GM19239 (cell line): ENCODE results near the gene PIK3CB.
"Not testable (repeated sequence)": the region's sequence is repeated elsewhere in the genome, so short reads cannot be mapped to it uniquely, and the experiment has no call there.

Experiments used
- DNase-seq: peaks from one replicate; pipeline ENCODE4 v3.0.0; 2011; ENCODE audit warnings: low spot score; ENCODE audit not compliant: insufficient read length
- FAIRE-seq: peaks from 2 replicates; lab custom pipeline; 2011; peaks lifted over from hg19 to GRCh38; lab: Jason Lieb, UNC

PIK3CB gene

DNA sequence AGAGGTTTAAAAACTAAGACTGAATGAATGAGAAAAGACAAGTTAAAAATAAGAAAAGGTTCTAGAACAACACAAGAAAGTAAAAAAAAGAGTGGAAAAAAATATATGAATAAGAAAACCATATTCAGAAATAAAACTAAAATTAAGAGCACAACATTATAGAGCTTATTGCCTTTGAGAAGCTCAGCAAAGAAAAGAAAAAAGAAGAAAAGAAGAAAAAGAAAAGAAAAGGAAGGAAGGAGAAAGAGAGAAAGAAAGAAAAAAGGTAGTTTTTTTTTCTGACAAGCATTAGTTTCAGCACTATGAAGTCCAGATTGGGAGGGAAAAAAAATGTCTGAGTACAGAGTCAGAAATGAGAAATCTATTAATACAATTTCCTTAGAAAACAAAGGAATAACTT is 144.7 kb downstream of the PIK3CB start:
- no peak for FAIRE-seq
- no peak for DNase-seq

DNA sequence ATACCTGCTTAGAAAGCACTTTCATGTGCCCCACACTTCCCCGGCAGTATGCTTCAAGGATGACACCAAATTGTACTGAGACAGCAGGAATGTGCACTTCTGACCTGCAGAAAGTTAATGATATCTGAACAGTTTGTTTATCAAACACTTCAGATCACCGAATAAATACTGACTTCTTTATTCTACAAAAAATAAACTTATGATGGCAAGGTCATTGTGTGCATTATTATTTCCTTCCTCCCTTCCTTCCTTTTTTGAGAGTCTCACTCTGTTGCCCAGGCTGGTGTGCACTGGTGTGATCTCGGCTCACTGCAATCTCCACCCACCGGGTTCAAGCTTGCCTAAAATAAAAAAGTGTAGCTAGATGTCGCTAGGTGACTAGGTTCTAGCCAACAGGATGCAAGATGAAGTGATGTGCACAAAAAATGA is 145.8 kb downstream of the PIK3CB start:
- peak; percentile 47 for FAIRE-seq
- DNase-seq, result no peak

DNA sequence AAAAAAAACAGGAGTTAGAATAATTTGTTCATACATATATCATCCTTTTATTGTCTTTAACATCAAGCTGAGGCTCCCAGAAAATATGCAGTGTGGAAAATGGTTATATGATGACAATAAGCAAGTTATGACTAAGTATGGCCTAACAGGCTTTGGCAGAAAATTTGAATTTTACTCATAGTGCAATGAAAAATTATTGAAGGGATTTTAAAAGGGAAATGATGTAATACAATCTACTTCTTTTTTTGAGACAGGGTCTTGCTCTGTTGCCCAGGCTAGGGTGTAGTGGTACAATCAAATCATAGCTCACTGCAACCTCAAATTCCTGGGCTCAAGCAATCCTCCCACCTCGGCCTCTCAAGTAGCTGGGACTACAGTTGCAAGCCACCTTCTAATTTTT is 147.5 kb downstream of the PIK3CB start:
- FAIRE-seq, result no peak

DNA sequence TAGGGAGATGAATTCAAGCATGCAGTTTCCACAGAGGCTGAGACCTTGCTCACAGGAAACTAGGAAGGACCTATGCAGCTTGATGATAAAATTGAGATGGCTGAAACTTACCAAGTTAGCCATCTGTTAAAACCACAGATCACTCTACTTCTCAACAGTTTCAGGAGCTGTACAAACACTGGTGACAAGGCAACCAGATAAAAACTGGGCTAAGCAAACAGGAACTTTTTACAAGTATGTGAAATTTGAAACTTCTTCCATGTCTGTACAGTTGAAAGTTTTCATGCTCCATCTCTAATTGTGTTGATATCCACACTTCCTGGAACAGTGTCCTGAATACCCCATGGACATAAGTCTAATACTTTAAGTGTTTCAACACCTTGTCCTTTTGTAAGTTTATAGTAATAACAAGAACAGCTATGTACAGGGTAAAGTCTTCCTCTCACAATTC is 147.9 kb downstream of the PIK3CB start:
- FAIRE-seq, result peak; percentile 95

More for the DNA sequence above, 147.5 kb downstream of the PIK3CB start:
- DNase-seq, result no peak

DNA sequence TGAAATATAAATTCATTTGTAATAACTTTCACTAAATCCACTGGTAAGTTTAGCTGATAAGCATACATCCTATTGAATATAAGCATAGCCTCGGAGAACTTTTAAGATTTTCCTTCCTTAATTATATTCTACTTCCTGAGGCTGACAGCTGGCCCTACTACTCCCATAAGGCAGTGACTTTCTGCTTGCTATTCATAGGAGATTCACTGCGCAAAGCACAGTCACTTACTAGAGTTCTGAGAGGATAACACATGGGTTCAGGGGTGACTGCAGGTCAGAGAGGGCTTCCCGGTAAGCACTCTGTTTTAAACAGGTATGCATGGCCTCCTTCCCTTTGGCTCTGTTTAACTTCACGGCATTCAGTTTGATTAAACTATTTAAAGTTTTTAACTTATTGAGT is 150.3 kb downstream of the PIK3CB start:
- no peak for FAIRE-seq
- no peak for DNase-seq

More for the DNA sequence above, 147.9 kb downstream of the PIK3CB start:
- peak; percentile 38 for DNase-seq

DNA sequence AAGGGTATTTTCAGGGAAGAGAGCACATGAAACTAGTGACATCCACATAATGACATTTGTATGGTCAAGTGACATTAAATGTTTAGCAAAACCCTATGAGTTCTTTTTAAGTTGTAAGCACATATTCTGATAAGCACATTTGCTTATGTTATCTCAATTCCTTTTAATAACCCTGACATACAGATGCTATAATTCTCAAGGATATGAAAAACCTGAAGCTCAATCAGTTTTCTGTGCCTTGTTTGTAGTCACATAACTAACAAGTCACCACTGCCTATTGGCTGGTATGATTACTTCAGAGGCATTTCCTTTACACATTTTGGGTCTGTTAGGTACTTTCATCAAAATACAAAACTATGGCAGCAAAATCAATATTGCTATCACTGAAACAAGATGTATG is 152.1 kb downstream of the PIK3CB start:
- DNase-seq, result no peak
- FAIRE-seq, result no peak

DNA sequence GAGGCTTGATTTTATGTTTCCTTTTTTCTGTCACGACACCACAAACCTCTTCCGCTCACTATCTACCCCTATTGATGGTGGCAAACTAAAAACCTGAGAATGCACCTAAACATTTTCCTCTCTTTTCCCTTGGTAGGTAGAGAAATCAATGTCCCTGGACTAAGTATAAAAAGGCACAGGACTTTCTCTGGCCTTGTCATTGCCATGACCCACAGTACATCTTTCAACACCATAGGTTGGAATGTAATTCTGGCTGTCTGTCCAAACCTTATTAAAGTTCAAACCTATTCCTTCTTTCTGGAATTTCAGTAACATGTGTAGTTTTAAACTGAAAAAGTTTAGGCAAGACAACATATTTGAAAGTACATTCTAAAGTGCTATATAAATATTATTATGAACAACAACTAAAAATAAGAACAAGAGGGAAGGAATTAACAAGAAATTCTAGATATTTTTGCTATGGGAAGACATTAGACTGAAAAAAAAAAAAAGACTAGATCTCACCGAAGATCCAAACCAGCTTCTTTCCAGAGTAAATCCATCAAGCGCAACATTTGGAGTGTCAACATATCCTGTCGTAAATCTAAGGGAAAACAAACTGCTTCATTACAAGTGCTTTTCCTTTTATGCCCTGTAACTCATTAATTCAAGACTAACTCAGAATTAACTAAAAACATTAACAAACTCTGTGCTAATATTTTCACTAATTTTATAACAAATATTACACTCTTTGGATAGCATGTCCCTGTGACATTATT is 153.1 kb downstream of the PIK3CB start:
- DNase-seq, result no peak
- no peak for FAIRE-seq

DNA sequence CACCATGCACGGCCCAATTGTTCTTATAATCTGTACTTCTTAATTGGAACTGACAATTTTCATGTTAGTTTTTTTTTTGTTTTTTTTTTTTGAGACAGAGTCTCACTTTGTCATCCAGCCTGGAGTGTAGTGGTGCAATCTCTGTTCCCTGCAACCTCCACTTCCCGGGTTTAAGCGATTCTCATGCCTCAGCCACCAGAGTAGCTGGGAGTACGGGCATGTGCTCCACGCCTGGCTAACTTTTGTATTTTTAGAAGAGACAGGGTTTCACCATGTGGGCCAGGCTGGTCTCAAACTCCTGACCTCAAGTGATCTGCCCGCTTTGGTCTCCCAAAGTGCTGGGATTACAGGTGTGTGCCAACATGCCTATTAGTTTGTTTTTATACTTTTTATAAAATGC is 153.8 kb downstream of the PIK3CB start:
- not testable (repeated sequence) for FAIRE-seq, DNase-seq

DNA sequence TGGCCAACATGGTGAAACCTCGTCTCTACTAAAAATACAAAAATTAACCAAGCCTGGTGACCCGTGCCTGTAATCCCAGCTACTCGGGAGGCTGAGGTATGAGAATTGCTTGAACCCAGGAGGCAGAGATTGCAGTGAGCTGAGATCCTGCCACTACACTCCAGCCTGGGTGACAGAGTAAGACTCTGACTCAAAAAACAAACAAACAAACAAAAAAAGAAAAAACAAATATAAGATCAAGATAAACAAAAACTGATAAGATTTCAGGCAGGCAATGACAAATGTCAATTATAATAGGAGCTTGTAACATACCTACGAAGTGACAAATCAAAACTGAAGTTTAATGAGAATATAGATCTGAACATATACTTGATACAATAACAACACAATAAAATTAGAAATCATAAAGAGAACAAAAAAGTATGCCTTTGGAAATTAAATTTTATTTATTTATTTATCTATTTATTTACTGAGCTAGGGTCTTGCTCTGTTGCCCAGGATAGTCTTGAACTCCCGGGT is 155.8 kb downstream of the PIK3CB start:
- FAIRE-seq, result no peak
- DNase-seq, result no peak

DNA sequence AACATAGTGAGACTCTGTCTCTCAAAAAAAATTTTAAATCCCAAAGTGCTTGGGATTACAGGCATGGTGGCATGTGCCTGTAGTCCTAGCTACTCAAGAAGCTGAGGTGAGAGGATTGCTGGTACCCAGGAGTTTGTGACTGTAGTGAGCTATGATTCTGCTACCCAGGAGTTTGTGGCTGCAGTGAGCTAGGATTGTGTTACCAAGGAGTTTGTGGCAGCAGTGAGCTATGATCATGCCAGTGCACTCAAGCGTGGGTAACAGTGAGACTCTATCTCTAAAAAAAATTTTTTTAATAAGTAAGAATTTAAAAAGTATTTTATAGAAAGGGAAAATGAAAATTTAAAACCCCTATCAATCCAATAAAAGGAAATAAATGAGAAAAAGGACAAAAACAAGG is 156.6 kb downstream of the PIK3CB start:
- DNase-seq, result no peak
- no peak for FAIRE-seq

DNA sequence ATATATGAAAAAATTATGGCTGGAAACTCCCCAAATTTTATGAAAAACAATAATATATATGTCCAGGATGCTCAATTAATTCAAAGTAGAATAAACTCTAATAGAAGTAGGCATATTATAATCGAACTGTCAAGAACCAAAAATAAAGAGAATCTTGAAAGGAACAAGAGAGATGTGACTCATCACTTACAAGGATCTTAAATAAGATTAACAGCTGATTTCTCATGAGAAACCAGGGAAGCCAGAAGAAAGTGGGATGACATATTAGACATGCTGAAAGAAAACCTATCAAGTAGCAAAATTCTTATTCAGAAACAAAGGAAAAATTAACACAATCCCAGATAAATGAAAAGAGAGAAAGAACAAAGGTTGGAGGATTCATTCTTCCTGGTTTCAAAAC is 159.3 kb downstream of the PIK3CB start:
- no peak for DNase-seq
- FAIRE-seq, result no peak

DNA sequence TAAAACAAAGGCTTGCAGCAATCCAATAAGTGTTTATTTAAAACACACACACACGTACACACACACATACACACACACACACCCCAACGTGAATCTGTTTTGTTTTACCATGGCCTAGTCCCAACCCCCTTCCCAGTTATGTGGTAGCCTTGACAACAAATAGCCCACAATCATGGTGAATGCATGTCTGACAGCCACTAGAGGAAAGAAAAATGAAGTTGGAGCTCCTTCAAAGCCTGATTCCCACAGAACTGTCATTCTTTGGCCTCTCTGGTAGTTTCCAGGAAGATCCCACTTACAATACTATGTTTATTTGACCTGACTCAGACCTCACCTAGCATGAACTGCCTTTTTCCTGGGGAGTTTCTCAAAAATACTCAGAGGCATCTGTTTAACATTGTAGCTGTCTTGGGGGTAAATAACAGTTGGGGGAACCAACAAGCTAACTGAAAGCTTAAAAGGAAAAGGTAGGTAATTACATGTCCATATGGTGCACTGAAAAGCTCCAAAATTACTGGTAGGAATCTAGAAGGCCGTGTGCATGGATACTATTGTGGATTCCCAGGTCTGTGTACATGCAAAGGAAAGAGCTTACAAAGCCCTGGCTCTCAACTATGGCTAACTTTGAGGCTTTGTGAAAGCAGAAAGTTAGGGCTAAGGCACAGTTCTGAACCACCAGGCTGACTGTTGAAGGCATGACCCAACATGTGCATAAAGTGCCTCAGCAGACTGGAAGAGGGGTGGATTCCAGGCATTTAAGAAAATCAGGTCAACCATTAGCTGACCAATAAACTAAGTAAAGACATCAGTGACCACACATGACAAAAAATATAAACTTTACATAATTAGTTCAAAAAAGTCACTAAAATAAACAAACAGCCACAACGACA is 160.8 kb downstream of the PIK3CB start:
- no peak for FAIRE-seq
- DNase-seq, result no peak

DNA sequence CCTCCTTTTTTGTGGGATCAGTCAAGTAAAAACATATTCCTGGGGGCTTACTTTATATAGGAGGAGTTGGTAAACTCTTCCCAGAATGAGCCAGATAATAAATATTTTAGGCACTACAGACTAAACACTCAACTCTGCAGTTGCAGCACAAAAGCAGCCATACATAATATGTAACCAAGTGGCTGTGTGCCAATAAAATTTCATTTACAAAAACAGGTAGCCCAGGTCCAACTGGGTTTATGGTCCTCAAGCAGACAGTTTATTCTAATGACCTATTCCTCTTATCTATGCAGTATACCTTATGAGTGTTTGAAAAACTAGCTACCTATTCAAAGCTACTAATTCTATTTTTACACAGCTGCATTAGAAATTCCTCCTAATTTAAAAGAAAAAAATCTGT is 164.3 kb downstream of the PIK3CB start:
- no peak for FAIRE-seq
- no peak for DNase-seq

DNA sequence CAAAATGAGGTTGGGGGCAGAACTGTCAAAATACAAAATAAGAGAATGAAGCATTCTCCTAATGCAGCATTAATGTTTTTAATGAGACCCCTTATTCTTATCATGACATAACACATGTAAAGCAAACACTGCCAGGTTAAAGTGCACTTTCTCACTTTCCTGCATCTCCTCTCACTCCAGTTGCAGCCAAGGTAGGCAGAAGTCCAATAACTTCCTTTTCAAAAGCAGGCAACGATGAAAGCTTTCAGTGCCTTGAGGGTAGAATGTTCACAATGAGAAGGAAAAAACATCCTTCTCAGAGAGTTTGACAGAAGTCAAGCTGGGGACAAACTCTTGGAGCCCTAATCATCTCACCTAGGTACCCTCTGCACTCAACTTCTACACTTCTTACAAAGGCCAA is 166.6 kb downstream of the PIK3CB start:
- DNase-seq, result no peak
- no peak for FAIRE-seq

DNA sequence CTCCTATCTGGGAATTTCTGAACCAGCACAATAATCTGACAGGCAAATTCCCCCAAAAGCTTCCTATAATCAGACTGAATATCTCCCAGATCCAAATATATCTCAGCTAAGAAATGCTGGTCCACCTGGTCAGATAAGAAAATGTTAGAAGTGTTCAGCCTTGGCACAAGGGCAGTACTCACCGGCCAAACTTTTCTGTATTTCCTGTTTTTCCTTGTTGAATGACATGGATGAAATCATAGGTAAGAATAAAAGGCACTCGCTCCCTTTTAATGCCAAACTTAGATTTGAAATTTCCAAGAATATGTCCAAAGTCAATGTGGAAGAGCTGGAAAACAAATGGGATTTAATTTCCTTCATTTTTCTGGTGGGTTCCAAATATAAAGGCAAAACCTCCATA is 177.2 kb downstream of the PIK3CB start:
- FAIRE-seq, result no peak
- no peak for DNase-seq

DNA sequence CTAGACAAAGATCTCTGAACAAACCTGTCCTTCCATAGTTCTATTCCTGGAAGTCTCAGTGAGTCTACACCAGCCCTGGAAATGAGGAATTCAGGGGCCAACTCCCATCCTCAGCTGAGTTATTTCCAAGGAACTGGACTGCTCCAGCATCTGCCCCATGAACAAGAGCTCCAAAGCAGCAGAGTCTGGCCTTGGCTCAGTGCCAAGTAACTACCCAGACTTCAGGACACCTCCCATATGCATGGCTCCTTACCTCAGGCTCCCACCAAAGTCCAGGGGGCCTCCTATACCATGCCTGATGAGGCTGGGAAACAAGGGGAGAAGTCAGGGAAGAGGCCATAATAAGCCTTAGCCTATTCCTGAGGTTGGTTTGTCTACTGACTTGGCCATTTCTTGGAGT is 181.2 kb downstream of the PIK3CB start:
- FAIRE-seq (no peak), DNase-seq (no peak)

DNA sequence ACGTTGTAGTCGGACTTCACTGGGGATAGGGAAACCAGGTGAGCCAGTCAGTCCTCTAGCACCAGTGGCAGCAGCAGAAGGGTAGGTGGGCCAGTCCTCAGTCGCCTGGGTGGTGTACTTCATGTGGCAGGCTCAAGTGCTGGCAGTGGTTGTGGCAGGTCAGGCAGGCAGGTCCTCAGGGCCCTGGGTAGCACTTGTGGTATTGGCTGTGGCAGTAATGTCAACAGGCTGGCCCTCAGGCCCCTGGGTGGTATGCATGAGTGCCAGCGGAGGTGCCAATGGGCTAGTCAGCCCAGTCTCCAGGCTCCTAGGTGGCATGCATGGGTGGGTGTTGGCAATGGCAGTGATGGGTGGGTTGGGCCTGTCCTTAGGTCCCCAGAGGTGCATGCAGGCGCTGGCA is 185.6 kb downstream of the PIK3CB start:
- FAIRE-seq (no peak), DNase-seq (no peak)

DNA sequence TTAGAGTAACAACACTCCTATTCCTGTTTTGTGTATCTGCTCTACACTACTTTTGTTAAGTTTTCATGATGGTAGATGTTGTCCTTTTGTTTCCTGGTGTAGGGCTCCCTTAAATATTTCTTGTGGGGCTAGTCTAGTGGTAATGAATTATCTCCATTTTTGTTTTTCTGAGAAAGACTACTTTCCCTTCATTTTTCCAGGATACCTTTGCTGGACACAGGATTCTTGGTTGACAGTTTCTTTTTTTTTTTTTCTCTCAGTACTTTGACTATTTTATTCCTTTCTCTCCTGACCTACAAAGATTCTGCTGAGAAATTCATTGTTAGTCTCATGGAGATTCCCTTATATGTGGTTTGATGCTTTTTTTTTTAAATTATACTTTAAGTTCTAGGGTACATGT is 188.2 kb downstream of the PIK3CB start:
- DNase-seq (no peak), FAIRE-seq (no peak)

DNA sequence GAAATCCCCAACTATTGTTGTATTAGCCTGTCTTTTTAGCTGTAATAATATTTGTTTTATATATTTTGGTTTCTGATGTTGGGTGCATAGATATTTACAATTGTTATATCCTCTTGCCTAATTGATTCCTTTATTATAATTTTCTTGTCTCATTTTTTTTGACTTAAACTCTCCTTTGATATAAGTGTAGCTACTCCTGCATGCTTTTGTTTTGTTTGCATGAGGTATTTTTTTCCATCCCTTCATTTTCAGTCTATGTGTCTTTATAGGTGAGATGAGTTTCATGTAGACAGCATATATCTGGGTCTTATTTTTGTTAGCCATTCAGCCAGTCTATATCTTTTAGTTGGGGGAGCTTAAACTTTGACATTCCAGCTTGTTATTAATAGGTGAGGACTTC is 188.7 kb downstream of the PIK3CB start:
- no peak for DNase-seq
- FAIRE-seq, result no peak

DNA sequence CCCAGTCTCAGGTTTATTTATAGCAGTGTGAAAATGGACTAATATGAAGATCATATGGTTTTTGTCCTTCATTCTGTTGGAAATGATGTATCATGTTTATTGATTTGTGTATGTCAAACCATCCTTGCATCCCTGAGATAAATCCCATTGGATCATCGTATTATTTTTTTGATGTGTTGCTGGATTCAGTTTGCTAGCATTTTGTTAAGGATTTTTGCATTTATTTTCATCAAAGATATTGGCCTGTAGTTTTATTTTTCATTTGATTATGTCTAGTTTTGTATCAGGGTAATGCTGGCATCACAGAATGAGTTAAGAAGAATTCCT is 191.8 kb downstream of the PIK3CB start:
- no peak for DNase-seq
- FAIRE-seq, result no peak

DNA sequence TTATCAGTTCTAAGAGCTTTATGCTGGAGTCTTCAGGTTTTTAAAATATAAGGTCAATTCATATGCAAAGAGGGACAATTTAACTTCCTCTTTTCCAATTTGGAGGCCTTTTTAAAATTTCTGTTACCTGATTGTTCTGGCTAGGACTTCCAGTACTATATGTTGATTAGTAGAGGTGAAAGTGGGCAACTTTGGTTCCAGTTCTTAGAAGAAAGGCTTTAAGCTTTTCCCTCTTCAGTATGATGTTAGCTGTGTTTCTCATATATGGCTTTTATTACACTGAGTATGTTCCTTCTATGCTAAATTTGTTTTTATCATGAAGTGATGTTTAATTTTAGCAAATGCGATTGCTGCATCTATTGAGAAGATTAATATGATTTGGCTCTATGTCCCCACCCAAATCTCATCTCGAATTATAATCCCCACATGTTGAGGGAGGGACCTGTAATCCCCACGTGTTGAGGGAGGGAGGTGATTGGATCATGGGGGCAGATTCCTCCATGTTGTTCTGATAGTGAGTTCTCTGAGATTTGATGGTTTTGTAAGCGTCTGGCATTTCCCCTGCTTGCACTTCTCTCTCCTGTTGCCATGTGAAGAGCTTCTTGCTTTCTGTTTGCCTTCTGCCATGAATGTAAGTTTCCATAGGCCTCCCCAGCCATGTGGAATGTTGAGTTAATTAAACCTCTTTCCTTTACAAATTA is 192.4 kb downstream of the PIK3CB start:
- DNase-seq (no peak), FAIRE-seq (no peak)
